Common myeloid progenitor, CD34-positive (primary cell): ENCODE results near the gene ADH7.
"Not testable (repeated sequence)": the region's sequence is repeated elsewhere in the genome, so short reads cannot be mapped to it uniquely, and the experiment has no call there.

Experiments used
- CTCF ChIA-PET: fragments of 350-600 bp; sonication (Branson Sonifier 250); formaldehyde crosslinking; loops from one replicate; lab custom pipeline; 2021; ENCODE audit warnings: antibody characterized with exemption; lab: Charles Lee
- POLR2A ChIA-PET: fragments of 350-600 bp; sonication (Branson Sonifier 250); formaldehyde crosslinking; loops from one replicate; lab custom pipeline; 2021; ENCODE audit warnings: antibody characterized with exemption; lab: Charles Lee
- DNase-seq, 3 donors: peaks; one replicate each; pipeline versions ENCODE4 v3.0.0 to v3.0.0-alpha.2; 2013
- H3K27ac ChIP-seq, 2 experiments: 1 replicate in 1 of 2; 2 replicates in 1 of 2; pipeline ENCODE4 v1.7.0; 2013; ENCODE audit warnings: inconsistent platforms in 2 of 2, low read length in 2 of 2, mild to moderate bottlenecking in 2 of 2, low read depth in 1 of 2, moderate library complexity in 1 of 2; ENCODE audit not compliant: severe bottlenecking in 2 of 2, insufficient read depth in 1 of 2, poor library complexity in 1 of 2
- H3K27me3 ChIP-seq, 5 experiments: replicated peaks in 2 of 5; 1 replicate in 3 of 5; 2 replicates in 2 of 5; pipeline versions ENCODE4 v1.6.1 to v1.7.0; 2013; ENCODE audit warnings: low read length in 4 of 5, mild to moderate bottlenecking in 2 of 5, moderate library complexity in 2 of 5, inconsistent platforms in 1 of 5; ENCODE audit not compliant: insufficient read depth in 5 of 5, control insufficient read depth in 4 of 5
- H3K36me3 ChIP-seq, 4 experiments: 1 replicate in 2 of 4; 2 replicates in 2 of 4; pipeline versions ENCODE4 v1.6.1 to v1.7.0; 2013; ENCODE audit warnings: low read length in 3 of 4, control low read depth in 1 of 4, mild to moderate bottlenecking in 1 of 4; ENCODE audit not compliant: control insufficient read depth in 4 of 4, insufficient read depth in 4 of 4
- H3K4me1 ChIP-seq, 4 experiments: 1 replicate in 3 of 4; 2 replicates in 1 of 4; pipeline versions ENCODE4 v1.6.1 to v1.7.1; 2013; ENCODE audit warnings: low read length in 3 of 4, mild to moderate bottlenecking in 3 of 4, control low read depth in 1 of 4, inconsistent platforms in 1 of 4, moderate library complexity in 1 of 4; ENCODE audit not compliant: control insufficient read depth in 4 of 4, insufficient read depth in 4 of 4; ENCODE audit errors: control extremely low read depth in 1 of 4
- H3K4me3 ChIP-seq, 7 experiments: 1 replicate in 4 of 7; 2 replicates in 3 of 7; pipeline versions ENCODE4 v1.5.1 to v1.7.0; 2013; ENCODE audit warnings: mild to moderate bottlenecking in 7 of 7, low read length in 6 of 7, moderate library complexity in 6 of 7, inconsistent platforms in 2 of 7, low read depth in 2 of 7, control low read depth in 1 of 7; ENCODE audit not compliant: insufficient read depth in 4 of 7, control insufficient read depth in 1 of 7; ENCODE audit errors: extremely low read depth in 1 of 7
- H3K9me3 ChIP-seq, 5 experiments: 1 replicate in 4 of 5; 2 replicates in 1 of 5; pipeline versions ENCODE4 v1.6.1 to v1.7.1; 2013; ENCODE audit warnings: low read length in 4 of 5, mild to moderate bottlenecking in 2 of 5, inconsistent platforms in 1 of 5, low read depth in 1 of 5, moderate library complexity in 1 of 5; ENCODE audit not compliant: control insufficient read depth in 4 of 5, insufficient read depth in 2 of 5; ENCODE audit errors: control extremely low read depth in 1 of 5
- WGBS: methylation state at CpG from one replicate; pipeline ENCODE4 v1.1.5; 2013; ENCODE audit not compliant: insufficient coverage; 5-methylcytosine and 5-hydroxymethylcytosine counted together

Gene ADH7

GRCh38 chr4:99367817-99368216, 67.3 kb downstream of the ADH7 start:
- H3K27ac ChIP-seq, H3K27me3 ChIP-seq, H3K4me3 ChIP-seq, H3K9me3 ChIP-seq, POLR2A ChIA-PET, H3K4me1 ChIP-seq, H3K36me3 ChIP-seq, DNase-seq: not testable (repeated sequence)
- WGBS = 100% methylated on average over 1 of the region's 2 CpGs
- CTCF ChIA-PET = interaction anchor here (0.6 kb wide), 1 partner anchor 117 kb away, joined by 4 read pairs; no protein-coding TSS in a partner anchor

- no peak for DNase-seq
- WGBS = no CpG with 5 or more reads among the region's 1 CpG
- ChIA-PET CTCF (no interaction called here), POLR2A (no interaction called here)
- H3K27ac ChIP-seq = no peak overlapping the region
- H3K27me3 ChIP-seq = no peaks in the 10 kb centered on the region
- no peak overlapping the region for H3K4me3 ChIP-seq
- H3K4me1 ChIP-seq = no peaks in the 10 kb centered on the region
- no peaks in the 10 kb centered on the region for H3K9me3 ChIP-seq
- no peaks in the 10 kb centered on the region for H3K36me3 ChIP-seq
Observed at GRCh38 chr4:99366491-99366890, 68.7 kb downstream of the ADH7 start.

- Histone ChIP-seq H3K9me3 (no peaks in the 10 kb centered on the region), H3K4me1 (no peaks in the 10 kb centered on the region), H3K27me3 (no peaks in the 10 kb centered on the region), H3K36me3 (no peaks in the 10 kb centered on the region), H3K27ac (no peak overlapping the region), H3K4me3 (no peak overlapping the region)
- POLR2A ChIA-PET = no interaction called here
- DNase-seq = no peak
- CTCF ChIA-PET = no interaction called here
Observed at GRCh38 chr4:99362768-99363167, 72.4 kb downstream of the ADH7 start.
